GM21737 (cell line): ENCODE measurements around the gene GRID1.

Experiments used
- ATAC-seq: cut with Tn5 transposase; IDR thresholded peaks from one replicate; pipeline ENCODE4 v1.9.1; 2021; ENCODE audit warnings: mild to moderate bottlenecking, moderate library complexity; ENCODE audit not compliant: unreplicated experiment

GRID1 gene

DNA sequence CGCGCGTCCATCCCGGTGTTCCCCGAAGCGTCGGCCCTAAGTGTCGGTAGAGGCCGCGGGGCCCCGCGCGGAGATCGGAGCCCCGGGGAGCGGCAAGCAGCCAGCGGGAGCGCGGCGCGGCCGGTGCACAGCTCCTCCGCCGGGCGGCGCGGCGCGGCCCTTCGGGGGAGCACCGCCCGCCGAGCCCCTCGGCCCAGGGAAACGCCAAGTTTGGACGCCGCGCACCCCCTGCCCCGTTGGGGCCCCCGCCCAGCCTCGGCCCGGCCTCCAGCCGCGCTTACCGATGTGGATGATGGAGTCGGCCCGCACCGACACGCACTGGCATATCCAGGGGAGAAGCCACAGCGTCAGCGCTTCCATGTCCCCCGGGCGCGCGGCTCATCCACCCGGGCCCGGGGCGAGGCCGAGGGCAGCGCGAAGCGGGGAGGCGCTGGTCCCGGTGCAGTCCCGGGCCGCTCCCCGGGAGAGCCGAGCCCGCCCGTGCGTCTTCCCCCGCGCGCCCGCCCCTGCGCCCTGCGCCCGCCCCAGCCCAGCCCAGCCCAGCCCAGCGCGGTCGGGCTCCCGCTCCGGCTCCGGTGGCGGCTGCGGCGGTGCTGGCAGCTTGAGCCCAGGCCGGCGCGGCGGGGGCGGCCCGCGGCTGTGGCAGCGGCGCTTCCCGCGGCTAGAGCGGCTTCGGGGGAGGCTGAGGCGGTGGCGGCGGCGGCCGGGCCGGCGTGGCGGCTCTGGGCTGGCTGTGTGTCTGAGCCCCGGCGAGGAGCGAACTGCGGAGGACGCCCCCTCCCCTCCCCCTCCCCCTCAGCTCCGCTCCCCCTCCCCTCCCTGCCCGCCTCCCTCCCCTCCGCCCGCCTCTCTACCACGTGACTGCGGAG lies at the start of gene GRID1:
Gene GRID1 (minus strand): TSS at position 763 of the 869 bp plus-strand sequence.
- ATAC-seq: no peak

DNA sequence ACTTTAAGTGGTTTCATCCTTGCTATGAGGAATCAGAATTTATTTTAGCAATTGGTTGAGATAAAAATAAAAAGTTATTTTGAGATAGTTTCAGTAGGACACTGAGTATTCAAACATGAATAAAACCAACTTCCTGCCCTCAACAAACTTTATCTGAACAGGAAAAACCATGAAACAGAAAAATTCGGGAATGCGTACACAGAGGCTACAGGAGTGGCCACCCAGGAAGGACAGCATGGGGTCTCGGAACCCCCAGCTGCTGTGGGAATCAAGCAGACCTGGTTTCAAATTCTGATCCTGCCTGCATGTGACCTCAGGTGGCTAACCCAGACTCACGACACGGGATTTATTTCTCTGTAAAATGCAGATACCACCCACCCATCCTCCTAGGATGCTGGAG lies 49.0 kb upstream of the GRID1 start:
- no peak for ATAC-seq

DNA sequence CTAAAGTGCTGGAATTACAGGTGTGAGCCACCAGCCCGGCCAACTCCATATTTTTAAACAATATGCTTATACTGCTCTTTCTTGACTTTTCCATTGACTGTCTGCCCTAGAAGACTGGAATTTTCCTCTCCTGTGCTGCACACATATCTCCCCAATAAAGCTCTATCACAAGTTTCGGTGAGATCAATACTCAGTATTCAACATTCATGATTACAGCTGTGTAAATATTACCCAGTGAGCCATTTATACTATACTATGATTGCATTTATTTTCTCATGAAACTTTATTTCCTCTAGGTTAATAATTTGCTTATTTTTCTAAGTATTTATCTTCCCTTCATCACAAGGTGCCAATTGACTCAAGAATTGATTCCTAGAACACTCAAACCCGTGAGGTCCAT lies 48.5 kb upstream of the GRID1 start:
- ATAC-seq: no peak

DNA sequence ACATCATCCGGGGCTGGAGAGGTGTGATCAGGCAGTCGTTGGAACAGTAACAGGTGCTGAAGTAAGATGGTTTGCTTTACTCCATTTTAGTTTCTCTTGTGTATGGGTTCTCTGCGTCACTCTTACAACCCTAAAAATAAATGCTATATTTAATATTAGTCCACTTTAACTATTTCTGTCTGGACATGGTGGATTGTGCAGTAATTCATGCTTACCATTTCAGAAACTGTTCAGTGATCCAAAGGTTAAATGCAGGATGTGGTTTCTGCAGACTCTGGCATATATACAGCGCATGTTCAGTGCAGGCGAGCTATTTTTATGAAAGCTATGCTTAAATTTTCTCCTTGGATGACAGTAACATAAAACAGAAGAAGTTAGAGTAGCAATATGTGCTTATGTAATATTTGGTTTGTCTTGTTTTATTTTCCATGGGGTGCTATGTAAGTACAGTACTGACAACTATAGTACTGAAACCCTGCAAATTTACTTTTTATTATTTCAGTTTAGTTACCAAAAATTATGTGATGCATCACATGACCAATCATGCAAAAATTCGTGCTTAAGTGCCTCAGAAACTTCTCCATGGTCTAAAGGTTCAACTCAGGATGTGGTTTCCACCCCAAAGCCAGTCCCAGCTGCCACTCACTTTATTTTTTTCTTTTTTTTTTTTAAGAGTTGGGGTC lies 46.6 kb upstream of the GRID1 start:
- peak; percentile 67 for ATAC-seq

DNA sequence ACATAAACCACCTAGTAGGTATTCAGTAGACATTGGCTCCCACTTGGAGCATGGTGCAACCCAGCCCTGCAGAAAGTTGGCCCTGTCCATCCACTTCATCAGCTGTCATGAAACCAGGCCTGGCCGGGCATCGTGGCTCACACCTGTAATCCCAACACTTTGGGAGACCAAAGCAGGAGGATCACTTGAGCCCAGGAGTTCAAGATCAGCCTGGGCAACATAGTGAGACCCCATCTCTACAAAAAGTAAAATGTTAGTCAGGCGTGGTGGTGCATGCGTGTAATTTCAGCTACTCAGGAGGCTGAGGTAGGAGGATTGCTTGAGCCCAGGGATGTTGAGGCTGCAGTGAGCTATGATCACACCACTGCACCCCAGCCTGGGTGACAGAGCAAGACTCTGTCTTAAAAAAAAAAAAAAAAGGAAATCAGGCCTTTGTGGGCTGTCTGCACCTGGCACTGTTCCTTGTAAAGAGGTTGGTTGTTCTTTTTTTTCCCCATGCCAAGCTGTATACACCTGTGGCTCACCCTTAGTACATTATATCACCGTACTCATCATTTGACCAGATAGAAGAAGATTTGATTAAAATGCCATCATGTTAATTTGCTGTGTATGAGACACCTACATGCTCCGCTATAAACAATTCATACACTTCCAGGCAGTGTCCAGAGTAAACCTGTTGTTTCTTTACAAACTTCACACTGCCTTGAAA lies 45.4 kb upstream of the GRID1 start:
- no peak for ATAC-seq

DNA sequence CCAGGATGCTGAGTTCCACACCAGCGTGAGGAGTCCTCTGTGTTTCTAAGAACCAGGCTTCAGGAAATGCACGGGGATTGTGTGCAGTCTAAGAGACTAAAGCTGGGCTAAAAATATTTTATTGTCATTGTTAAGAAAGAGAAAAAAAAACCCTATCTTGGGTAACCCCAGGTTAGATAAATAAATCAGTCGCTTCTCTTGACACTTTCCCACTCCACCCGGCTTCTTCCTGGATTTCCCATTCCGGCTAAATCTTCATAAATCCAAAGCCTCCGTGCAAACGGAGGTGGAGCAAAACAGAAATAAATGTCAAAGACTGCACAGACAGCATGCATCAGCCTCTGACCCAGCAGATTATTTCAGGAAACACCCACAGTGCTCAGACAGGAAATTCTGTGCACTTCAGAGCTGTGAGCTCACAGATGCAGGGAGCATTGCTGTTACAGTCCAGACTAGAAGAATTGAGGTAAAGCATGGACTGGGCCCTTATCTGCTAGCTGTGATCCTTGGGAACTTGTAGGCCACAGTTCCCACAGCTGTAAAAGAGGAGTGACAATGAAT lies 44.8 kb upstream of the GRID1 start:
- ATAC-seq: peak; percentile 45

DNA sequence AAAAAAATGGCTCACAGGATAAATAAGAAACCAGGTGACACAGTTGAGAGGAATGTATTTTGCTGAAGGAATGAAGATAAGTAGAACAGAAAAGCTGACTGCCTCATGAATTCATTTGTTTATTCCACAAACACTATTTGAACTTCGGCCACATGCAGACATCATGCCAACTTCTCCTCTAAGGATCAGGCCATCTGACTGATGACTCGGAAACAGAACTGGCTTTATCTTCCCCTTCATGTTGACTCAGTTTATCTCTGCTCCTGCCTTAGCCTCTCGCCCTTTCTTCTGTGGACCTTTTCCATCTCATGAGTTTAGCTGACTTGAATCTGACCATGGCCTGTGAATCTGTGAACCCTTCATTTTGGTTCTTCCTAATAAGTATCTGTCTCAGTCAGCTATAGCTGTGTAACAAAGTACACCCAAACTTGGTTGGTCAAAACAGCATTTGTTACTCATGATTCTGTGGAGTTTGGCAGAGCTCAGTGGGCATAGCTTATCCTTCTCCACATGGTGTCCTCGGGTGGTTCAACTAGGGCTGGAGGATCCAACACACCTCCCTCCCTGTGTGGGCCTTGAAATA lies 44.0 kb upstream of the GRID1 start:
- no peak for ATAC-seq

DNA sequence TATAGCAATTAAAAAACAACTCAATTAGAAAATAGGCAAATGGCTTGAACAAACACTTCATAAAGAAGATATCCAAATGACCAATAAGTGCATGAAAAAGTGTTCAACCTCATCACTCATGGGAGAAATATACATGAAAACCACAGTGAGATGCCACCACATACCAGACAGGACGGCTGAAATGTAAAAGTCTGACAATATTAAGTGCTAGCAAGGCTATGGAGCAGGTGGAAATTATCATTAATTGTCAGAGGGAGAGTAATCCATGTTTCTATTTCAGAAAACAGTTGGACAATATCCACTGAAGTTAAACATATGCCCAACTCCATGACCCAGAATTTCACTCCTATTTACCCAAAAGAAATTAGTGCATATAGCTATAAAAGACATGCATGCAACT lies 42.6 kb upstream of the GRID1 start:
- no peak for ATAC-seq

DNA sequence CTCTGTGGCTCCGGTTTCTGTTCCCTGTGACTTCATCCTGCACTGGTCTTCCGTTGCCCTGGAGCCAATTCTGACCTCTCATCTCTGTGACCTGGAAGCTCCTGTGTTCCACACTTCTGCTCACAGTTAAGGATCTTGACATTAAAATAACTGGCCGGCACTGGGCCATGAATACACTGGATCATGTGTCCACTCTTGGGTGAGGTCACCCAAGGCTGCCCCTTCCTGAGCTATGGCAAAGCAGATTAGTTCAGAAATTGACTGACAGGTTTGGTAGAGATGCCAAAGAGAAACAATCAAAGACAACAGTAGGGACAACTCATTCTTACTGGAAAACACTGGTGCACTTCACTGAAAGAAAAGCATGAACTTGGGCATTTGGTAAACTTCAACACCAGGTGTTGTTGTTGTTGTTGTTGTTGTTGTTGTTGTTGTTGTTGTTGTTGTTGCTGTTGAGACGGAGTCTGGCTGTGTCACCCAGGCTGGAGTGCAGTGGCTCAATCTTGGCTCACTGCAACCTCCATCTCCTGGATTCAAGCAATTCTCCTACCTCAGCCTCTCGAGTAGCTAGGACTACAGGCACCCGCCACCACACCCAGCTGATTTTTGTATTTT lies 36.7 kb upstream of the GRID1 start:
- ATAC-seq: no peak

DNA sequence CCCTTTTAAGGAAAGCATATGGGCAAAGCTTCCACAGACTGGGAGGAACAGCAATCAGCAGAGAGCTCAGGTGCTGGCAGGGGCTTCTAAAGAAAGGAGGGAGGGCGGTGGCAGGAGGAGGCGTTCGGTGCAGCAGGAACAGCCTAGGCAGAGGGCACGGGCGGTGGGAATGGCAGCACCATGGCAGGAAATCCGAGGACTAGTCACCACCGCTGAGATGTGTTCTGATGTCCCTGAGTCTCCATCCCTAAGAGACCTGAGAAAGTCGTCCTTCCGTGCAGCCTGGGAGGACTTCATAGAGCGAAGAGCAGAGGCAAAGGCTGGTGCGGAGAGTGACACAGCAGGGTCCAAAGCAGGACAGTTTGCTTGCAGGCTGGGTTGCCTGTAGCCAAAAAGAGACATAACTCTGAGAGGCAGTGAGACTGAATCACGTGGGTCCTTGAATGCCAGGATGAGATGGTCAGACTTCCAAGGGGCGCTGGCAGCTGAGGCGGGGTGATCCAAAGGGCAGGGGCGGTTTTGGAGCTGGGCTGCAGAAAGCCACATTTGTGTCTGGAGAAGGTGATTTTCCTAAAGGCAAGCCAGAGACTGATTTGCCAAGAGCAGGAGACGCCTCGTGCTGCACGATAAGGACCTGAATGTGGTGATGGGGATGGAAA lies 35.8 kb upstream of the GRID1 start:
- no peak for ATAC-seq

DNA sequence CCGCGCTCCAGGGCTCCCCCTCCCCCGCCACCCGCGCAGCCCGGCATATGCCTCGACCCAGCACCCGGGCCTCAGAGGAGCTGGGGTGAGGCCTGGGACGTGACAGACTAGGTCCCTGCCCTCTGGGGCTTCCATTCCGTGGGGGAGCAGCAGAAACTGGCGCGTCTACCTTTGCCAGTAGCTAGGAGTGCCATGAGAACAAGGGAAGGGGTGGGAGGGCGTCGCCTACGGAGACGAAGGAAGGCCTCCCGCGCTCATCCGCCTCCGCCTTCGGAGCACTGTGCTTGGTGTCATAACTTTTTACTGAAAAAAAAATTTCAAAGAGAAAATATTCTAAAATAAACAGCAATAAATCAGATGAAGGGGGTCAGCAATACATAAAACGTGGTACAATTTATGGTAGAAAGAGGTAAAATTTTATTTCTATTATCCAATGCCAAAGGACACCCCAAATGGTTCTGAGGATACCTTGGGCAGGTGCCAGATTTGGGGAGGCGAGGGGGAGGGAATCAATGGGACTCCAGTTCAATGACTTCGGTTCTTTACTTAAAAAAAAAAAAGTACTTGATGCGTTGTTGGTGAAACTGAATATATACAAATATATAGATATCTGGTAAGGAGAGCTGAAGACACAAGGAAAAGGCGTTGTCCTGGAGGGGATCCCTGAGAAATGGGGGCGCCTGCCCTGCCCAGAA lies 35.1 kb upstream of the GRID1 start:
- ATAC-seq: no peak

DNA sequence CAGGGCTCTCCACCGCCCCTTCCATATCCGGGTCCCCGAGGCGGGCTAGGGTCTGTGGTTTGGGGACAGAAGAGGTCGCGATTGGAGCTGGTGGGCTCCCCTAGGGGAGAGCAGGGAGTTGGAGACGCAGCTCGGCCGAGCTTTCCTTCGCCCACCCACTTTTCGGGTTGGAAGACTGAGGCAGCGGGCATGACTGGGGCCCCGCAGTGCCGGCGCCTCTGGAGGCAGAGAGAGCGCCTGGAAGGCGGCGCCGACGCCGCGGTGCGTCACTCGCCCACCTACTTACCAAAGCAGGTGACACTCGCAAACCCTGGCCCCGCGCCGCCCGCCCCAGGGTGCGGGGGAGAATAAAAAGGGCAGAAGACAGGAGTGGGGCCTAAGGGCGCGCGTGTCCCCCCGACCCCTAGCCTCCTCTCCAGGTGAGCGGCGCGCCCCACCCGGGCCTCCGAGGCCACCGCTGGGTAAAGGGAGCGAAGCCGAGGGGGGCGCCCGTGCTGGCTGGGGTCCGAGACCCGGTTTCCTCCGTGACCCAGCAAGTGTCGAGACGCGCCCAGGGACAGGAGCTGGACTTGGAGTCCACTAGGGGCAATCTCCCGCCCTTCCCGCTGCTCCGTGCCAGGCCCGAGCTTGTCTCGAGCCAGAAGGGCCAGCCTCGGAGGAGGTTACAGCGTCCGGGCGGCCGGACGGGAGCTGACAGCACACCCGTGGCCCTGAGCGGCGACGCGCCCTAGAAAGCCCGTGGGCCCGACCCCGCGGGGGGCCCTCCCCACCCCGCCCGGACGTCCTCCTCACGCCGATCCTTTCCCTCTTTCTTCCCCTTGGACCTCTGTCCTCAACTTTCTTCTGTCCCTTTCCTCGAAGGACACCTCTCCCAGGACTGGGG lies 34.4 kb upstream of the GRID1 start:
- ATAC-seq: peak; percentile 23

DNA sequence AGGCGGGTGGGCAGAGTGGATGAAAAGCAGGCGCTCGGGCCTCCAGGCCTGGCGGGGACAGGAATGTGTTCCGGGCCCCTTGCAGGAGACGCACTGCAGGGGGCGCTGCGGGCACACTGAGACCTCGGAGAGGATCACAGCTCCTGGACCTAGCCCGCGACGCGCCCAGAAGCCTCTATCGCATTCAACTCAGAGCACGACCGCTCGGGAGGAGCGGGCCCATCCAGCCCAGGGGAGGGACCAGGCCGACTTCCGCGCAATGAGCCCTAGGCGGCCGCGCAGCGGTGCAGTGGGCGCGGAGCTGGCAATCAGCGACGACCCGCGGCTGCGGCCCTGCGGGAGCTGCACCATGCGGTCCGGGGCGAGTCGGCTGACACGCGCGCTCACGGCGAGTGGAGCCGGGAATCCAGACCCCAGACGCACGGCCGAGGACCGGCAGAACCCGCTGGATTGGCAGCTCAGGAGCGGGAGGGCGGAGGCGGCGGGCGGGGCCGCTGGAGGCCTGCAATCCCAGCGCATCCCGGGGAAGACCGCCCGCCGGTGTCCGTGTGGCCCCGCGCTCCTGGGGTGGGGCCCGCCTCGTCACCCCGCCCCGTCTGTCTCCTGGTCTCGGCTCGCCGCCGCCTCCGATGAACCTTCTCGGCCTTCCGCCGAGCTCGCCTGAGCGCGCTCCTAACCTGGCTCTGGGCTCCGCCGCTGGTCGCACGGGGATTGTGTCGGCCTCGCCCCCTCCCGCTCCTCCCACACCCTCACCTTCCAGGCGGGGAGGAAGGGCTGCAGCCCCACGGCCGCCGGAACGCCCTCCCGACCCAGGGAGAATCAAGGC lies 33.5 kb upstream of the GRID1 start:
- ATAC-seq: peak; percentile 85

DNA sequence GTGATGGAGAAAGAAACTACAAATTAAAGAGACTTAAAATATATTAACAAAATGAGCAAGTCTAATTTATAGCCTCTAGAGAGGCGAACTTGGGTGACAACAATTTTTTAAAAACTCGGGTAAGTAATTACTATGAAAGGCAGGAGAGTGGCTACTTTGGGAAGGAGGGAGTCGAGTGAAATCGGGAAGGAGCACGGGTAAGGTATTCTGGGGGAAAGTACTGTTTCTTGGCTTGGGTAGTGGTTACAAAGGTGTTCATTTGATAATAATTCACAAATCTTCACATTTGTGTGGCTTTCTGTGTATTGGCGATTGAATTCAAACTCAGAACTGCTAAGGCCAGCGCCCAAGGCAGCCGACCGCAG lies 32.9 kb upstream of the GRID1 start:
- ATAC-seq: no peak

DNA sequence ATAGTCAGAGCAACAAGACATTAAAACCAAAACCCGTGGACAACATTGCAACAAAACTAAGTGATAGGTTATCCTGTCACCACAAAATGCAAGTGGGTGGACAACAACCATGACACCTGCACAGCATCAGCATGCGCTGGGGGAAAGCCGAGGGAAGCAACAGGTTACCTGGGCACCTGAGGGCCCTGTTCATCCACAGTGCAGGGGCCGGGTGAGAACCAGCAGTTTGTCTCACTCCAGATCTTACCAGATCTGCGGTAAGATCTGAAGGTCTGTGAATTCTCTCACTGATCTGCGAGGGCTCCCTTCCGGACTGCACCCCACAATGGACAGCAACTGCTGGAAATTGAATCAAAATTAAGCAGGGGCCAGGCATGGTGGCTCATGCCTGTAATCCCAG lies 30.5 kb upstream of the GRID1 start:
- ATAC-seq: no peak

DNA sequence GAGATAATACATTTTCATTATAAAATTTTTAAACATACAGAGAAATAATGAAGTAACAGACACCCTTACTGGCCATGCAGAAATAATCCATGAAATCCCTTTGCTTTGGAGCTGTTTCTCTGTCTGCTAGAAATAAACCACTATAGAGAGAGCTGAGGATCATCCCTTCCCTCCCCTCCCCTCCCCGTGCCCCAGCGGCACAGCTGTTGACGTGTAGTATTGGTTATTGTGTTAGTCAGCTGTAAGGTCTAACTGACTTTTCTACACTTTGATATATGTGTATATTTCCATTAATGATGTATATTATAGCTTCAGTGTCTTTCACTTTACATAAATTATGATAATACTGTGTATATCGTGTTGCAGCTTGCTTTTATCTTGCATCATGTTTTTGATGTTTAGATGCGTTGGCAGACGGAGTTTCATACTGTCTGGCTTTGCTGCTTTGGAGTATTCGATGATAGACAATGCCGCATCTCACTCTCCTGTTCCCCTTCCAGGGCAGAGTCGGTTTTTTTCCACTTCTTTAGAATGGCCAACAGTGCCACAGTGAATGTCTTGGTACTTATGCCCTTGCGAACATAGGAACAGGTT lies 27.4 kb upstream of the GRID1 start:
- no peak for ATAC-seq

DNA sequence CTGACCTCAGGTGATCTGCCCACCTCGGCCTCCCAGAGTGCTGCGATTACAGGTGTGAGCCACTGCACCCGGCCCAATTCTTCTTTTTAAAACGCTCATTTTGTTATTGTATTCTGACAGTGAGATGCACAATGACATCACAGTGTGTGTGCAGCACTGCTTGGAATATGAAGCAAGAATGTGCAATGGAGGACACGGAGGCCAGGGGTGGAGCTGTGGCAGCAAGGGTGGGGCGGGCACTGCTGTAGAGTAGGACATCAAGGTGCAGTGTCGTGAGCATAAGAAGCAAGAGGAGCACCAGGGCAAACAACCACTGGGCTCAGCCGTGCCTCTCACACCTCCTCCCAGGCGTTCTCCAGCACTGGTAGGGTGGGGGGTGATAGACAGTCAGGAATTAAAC lies 26.8 kb upstream of the GRID1 start:
- ATAC-seq: no peak
